ENCODE measurements around the gene NRF1.

NRF1 gene

GRCh38 chr7:129698516-129699418 lies 87.2 kb downstream of the NRF1 start:
- no peak for TF ChIP-seq MAX (IDR thresholded peaks at IDR 0.05)
- TF ChIP-seq CEBPB (IDR thresholded peaks at IDR 0.05) = peak; percentile 59

- TF ChIP-seq CREB1 (IDR thresholded peaks at IDR 0.05; ENCODE audit: low read depth) = no peak
Observed at GRCh38 chr7:129702316-129702715, 90.8 kb downstream of the NRF1 start.

DNA sequence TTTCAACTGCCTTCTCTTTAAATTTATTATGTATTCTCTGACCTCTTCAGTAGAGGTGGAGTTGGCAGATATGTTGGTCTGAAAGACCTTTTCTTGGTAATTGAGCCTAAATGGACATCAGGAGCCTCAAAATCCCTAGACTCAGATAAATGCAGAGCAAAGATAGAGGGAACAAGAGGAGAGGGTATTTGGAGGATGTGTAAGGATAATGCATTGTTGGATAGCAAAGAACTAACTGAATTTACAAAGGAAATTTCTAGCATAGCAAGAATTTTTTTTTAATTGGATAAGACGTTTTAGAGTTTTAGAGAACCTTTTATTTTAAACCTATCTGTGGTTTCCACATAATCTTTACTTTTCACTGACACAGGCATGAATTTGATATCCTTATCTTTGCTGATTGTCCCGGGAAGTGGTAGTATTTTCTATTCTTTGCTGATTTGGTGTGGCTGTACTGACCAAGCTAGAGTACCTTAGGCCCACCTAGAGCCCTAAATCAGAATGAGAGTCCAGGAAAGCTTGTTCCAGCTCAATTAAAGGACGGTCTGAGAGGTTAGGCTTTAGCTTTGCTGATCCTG lies 91.3 kb downstream of the NRF1 start:
- TF ChIP-seq CEBPB (IDR thresholded peaks at IDR 0.05) (no peak), TEAD4 (IDR thresholded peaks at IDR 0.05) (no peak), REST (IDR thresholded peaks at IDR 0.05; ENCODE audit: low read depth) (no peak), ZBTB7A (IDR thresholded peaks at IDR 0.05; ENCODE audit: low read depth) (no peak), CREB1 (IDR thresholded peaks at IDR 0.05; ENCODE audit: low read depth) (no peak), MAX (IDR thresholded peaks at IDR 0.05) (no peak), EP300 (IDR thresholded peaks at IDR 0.05; ENCODE audit: borderline replicate concordance) (no peak), NFIC (IDR thresholded peaks at IDR 0.05) (no peak), TCF12 (IDR thresholded peaks at IDR 0.05; ENCODE audit: low read depth) (no peak), FOXM1 (IDR thresholded peaks at IDR 0.05; ENCODE audit: borderline replicate concordance, low read depth) (no peak)

GRCh38 chr7:129703751-129704150 lies 92.2 kb downstream of the NRF1 start:
- TF ChIP-seq REST (IDR thresholded peaks at IDR 0.05; ENCODE audit: low read depth) = no peak

DNA sequence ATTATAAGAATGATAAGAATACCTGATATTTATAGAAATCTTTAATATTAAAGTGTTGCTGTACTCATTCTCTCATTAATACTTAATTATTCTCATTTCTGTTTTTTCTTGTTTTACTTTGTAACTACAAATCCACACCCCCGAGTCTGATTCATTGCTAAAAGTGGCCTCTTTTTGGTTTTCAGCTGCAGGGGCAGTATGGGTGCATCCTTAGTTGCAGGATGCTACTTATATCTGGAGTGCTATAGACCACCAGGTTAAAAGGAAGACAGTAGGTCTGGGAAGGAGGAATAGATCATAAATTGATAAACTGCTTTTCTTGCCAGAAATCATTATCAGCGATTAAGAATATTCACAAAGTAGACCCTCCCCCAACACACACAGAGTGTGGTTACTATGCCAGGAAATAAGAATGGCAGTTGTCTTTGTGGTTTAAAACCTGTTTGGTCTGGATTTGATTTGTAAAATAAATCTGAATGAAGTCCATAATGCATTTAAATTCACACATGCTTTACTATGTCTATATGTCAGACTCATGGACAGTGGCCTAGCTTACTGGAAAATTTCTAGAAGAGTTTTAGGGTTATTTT lies 96.5 kb downstream of the NRF1 start:
- TF ChIP-seq TCF12 (IDR thresholded peaks at IDR 0.05; ENCODE audit: low read depth) = no peak
- TF ChIP-seq EGR1 (IDR thresholded peaks at IDR 0.05) = no peak
- TF ChIP-seq TAF1 (IDR thresholded peaks at IDR 0.05; ENCODE audit: low read depth) = no peak
- no peak for TF ChIP-seq NFIC (IDR thresholded peaks at IDR 0.05)
- TF ChIP-seq EP300 (IDR thresholded peaks at IDR 0.05; ENCODE audit: borderline replicate concordance) = no peak
- TF ChIP-seq REST (IDR thresholded peaks at IDR 0.05; ENCODE audit: low read depth) = no peak
- no peak for TF ChIP-seq MAX (IDR thresholded peaks at IDR 0.05)
- no peak for TF ChIP-seq RAD21 (IDR thresholded peaks at IDR 0.05; ENCODE audit: low read depth)
- no peak for TF ChIP-seq CEBPB (IDR thresholded peaks at IDR 0.05)
- no peak for TF ChIP-seq YY1 (IDR thresholded peaks at IDR 0.05; ENCODE audit: low read depth)
- TF ChIP-seq TEAD4 (IDR thresholded peaks at IDR 0.05) = no peak
- TF ChIP-seq, protein P1, sequence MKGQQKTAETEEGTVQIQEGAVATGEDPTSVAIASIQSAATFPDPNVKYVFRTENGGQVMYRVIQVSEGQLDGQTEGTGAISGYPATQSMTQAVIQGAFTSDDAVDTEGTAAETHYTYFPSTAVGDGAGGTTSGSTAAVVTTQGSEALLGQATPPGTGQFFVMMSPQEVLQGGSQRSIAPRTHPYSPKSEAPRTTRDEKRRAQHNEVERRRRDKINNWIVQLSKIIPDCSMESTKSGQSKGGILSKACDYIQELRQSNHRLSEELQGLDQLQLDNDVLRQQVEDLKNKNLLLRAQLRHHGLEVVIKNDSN (IDR thresholded peaks at IDR 0.05) = no peak
- no peak for TF ChIP-seq CREB1 (IDR thresholded peaks at IDR 0.05; ENCODE audit: low read depth)
- TF ChIP-seq FOXM1 (IDR thresholded peaks at IDR 0.05; ENCODE audit: borderline replicate concordance, low read depth) = no peak
- TF ChIP-seq ZBTB7A (IDR thresholded peaks at IDR 0.05; ENCODE audit: low read depth) = no peak

All from Ishikawa (cell line).